ENCODE data around the gene PLA2G3.

DNA sequence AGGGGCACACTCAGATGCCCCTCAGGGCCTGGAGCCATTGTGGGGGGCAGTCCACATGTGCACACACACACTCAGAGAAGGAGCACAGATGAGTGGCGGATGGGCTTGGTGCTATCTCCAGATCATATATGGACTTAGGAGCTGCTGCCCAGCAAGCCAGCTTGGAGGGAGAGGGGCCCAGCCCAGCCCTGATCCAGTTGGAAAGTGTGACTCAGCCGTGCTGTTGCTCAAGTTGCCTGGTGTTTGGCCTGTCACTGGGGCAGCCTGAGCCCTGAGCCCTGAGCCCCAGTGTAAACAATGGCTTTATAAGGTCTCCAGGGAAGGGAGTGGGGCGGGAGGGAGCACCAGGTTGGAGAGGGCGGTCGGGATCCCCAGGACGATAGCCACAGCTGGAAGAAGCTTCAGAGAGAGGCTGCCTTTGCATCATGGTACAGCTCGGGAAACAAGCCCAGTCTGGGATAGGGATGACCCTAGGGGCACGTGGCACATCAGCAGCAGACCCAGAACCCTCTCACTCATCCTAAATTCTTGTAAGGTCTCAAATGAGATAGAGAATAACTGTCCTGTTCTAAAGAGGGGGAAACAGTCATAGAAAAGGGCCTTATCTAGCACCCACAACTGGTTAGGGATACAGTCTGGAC lies 37.7 kb downstream of the PLA2G3 start:
- TF ChIP-seq, protein P1, sequence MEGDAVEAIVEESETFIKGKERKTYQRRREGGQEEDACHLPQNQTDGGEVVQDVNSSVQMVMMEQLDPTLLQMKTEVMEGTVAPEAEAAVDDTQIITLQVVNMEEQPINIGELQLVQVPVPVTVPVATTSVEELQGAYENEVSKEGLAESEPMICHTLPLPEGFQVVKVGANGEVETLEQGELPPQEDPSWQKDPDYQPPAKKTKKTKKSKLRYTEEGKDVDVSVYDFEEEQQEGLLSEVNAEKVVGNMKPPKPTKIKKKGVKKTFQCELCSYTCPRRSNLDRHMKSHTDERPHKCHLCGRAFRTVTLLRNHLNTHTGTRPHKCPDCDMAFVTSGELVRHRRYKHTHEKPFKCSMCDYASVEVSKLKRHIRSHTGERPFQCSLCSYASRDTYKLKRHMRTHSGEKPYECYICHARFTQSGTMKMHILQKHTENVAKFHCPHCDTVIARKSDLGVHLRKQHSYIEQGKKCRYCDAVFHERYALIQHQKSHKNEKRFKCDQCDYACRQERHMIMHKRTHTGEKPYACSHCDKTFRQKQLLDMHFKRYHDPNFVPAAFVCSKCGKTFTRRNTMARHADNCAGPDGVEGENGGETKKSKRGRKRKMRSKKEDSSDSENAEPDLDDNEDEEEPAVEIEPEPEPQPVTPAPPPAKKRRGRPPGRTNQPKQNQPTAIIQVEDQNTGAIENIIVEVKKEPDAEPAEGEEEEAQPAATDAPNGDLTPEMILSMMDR (IDR thresholded peaks at IDR 0.05; ENCODE audit: low read depth, low read length), result no peak
- no peak for TF ChIP-seq EZH2phosphoT487 (IDR thresholded peaks at IDR 0.05; ENCODE audit: low read depth)

Measured in OCI-LY3 (cell line).